ENCODE results near the gene PIKFYVE. TPM values are rescaled to one million over a fixed set of nuclear protein-coding genes. Genes with fewer than 3 reads are reported as not detected.

Gene PIKFYVE
- total RNA-seq, 2 experiments from 2014 or later = 29.7 to 50.0 TPM

- peaks cover 57% of the 10 kb centered on the region for H3K36me3 ChIP-seq (ENCODE audit: insufficient read depth, low read length)
- ChIA-PET CTCF (ENCODE audit: unreplicated experiment) (interaction anchor here (3.8 kb wide), 1 partner anchor 13 kb away, joined by 17 read pairs; the partner anchor contains the start of gene PIKFYVE), POLR2A (interaction anchor here (1.2 to 3.8 kb wide), 6 partner anchors 12 to 526 kb away, joined by 3 to 44 read pairs (median 5); partner anchors contain the start of gene PIKFYVE)
- no peaks in the 10 kb centered on the region for H3K9me2 ChIP-seq (ENCODE audit: insufficient read depth, low read length)
- no peaks in the 10 kb centered on the region for H3K9me3 ChIP-seq (ENCODE audit: low read length)
- no peak for TF ChIP-seq EZH2phosphoT487 (IDR thresholded peaks at IDR 0.05; ENCODE audit: borderline replicate concordance, low read depth, low read length)
- TF ChIP-seq CTCF (conservative IDR thresholded peaks at IDR 0.05; ENCODE audit: low read length) = no peak
- H3K4me1 ChIP-seq (ENCODE audit: insufficient read depth, low read length, poor library complexity, severe bottlenecking) = peaks cover 38% of the 10 kb centered on the region
- DNase-seq (ENCODE audit: low spot score) = no peak
- BruUV-seq (replicated peaks) = no TSS peak
- H3K27ac ChIP-seq (ENCODE audit: low read depth, low read length, poor library complexity, severe bottlenecking) = no peak overlapping the region
- intact Hi-C loops (cut with micrococcal nuclease; ENCODE audit: unreplicated experiment) = no loop called here
- H3K4me2 ChIP-seq (ENCODE audit: low read length) = peak overlapping the region; percentile 94
- peaks cover 4% of the 10 kb centered on the region; the same call in 1 of the 2 replicates for H4K20me1 ChIP-seq (ENCODE audit: insufficient read depth, low read length)
- H3K79me2 ChIP-seq (ENCODE audit: insufficient read depth, low read depth, low read length) = peaks cover 9% of the 10 kb centered on the region; the same call in 1 of the 2 replicates
- H2AFZ ChIP-seq (ENCODE audit: low read length) = no peak overlapping the region
- peak overlapping the region; percentile 77 for H3K4me3 ChIP-seq (ENCODE audit: low read depth, low read length, poor library complexity, severe bottlenecking)
Observed at GRCh38 chr2:208252716-208253492, 13.2 kb upstream of the PIKFYVE start.

GRCh38 chr2:208253600-208254117, 12.4 kb upstream of the PIKFYVE start:
- peak overlapping the region; percentile 49; the same call in 1 of the 2 replicates for H2AFZ ChIP-seq (ENCODE audit: low read length)
- no peaks in the 10 kb centered on the region for H3K9me2 ChIP-seq (ENCODE audit: insufficient read depth, low read length)
- H3K4me3 ChIP-seq (ENCODE audit: low read depth, low read length, poor library complexity, severe bottlenecking) = peak overlapping the region; percentile 77
- no peak for DNase-seq (ENCODE audit: low spot score)
- peaks cover 9% of the 10 kb centered on the region; the same call in 1 of the 2 replicates for H3K79me2 ChIP-seq (ENCODE audit: insufficient read depth, low read depth, low read length)
- H3K9me3 ChIP-seq (ENCODE audit: low read length) = no peaks in the 10 kb centered on the region
- H3K4me1 ChIP-seq (ENCODE audit: insufficient read depth, low read length, poor library complexity, severe bottlenecking) = peaks cover 38% of the 10 kb centered on the region
- CTCF ChIA-PET (ENCODE audit: unreplicated experiment) = interaction anchor here (3.8 kb wide), 1 partner anchor 12 kb away, joined by 17 read pairs; the partner anchor contains the start of gene PIKFYVE
- H3K36me3 ChIP-seq (ENCODE audit: insufficient read depth, low read length) = peaks cover 50% of the 10 kb centered on the region
- TF ChIP-seq EZH2phosphoT487 (IDR thresholded peaks at IDR 0.05; ENCODE audit: borderline replicate concordance, low read depth, low read length) (no peak), CTCF (conservative IDR thresholded peaks at IDR 0.05; ENCODE audit: low read length) (no peak)
- no TSS peak for BruUV-seq (replicated peaks)
- POLR2A ChIA-PET = interaction anchor here (1.0 to 3.8 kb wide), 6 partner anchors 8 to 78 kb away, joined by 3 to 44 read pairs (median 5); partner anchors contain the start of gene PIKFYVE
- intact Hi-C loops (cut with micrococcal nuclease; ENCODE audit: unreplicated experiment) = loop anchor here (1.0 kb wide), 1 partner anchor 78 kb away; no protein-coding TSS in a partner anchor
- H3K4me2 ChIP-seq (ENCODE audit: low read length) = peak overlapping the region; percentile 94
- peaks cover 4% of the 10 kb centered on the region; the same call in 1 of the 2 replicates for H4K20me1 ChIP-seq (ENCODE audit: insufficient read depth, low read length)
- H3K27ac ChIP-seq (ENCODE audit: low read depth, low read length, poor library complexity, severe bottlenecking) = peak overlapping the region; percentile 65

Measured in OCI-LY7 (cell line).